Activated CD4-positive, alpha-beta T cell treated with anti-CD3 and anti-CD28 coated beads, Interleukin-2, Interleukin-6, amounts not matched to agents 100 ng/mL and 50 ng/mL, durations not matched to agents 16 hours and 8 hours (primary cell): ENCODE data around the gene DOCK9.

Experiments
- DNase-seq: peaks from one replicate; pipeline ENCODE4 v3.0.0-alpha.2; 2020

The DOCK9 gene

GRCh38 chr13:98883998-98884397 lies 93.9 kb downstream of the DOCK9 start:
- DNase-seq, result no peak

- DNase-seq, result no peak
Measured at GRCh38 chr13:98881390-98881789, 96.5 kb downstream of the DOCK9 start.

- no peak for DNase-seq
Measured at GRCh38 chr13:98880677-98881076, 97.2 kb downstream of the DOCK9 start.

- DNase-seq, result no peak
Measured at GRCh38 chr13:98879957-98880356, 97.9 kb downstream of the DOCK9 start.

GRCh38 chr13:98879127-98879520 lies 98.7 kb downstream of the DOCK9 start:
- DNase-seq, result no peak

GRCh38 chr13:98878486-98879126 lies 99.3 kb downstream of the DOCK9 start:
- no peak for DNase-seq

GRCh38 chr13:98877936-98878335 lies 99.9 kb downstream of the DOCK9 start:
- no peak for DNase-seq

- DNase-seq, result no peak
Measured at GRCh38 chr13:98877466-98877865, 100.4 kb downstream of the DOCK9 start.

- DNase-seq, result peak; percentile 10
Measured at GRCh38 chr13:98875146-98875729, 102.6 kb downstream of the DOCK9 start.

GRCh38 chr13:98874029-98874397 lies 103.9 kb downstream of the DOCK9 start:
- no peak for DNase-seq

- no peak for DNase-seq
Measured at GRCh38 chr13:98873377-98874028, 104.4 kb downstream of the DOCK9 start.

- DNase-seq, result no peak
Measured at GRCh38 chr13:98871727-98872126, 106.1 kb downstream of the DOCK9 start.

- DNase-seq, result peak; percentile 52
Measured at GRCh38 chr13:98869408-98870090, 108.3 kb downstream of the DOCK9 start.

GRCh38 chr13:98868932-98869331 lies 108.9 kb downstream of the DOCK9 start:
- no peak for DNase-seq

GRCh38 chr13:98866882-98867281 lies 111.0 kb downstream of the DOCK9 start:
- no peak for DNase-seq

- no peak for DNase-seq
Measured at GRCh38 chr13:98860491-98860890, 117.4 kb downstream of the DOCK9 start.

- no peak for DNase-seq
Measured at GRCh38 chr13:98858191-98858590, 119.7 kb downstream of the DOCK9 start.

- no peak for DNase-seq
Measured at GRCh38 chr13:98856983-98857382, 120.9 kb downstream of the DOCK9 start.

GRCh38 chr13:98854448-98854847 lies 123.4 kb downstream of the DOCK9 start:
- no peak for DNase-seq

GRCh38 chr13:98853771-98854221 lies 124.1 kb downstream of the DOCK9 start:
- peak; percentile 87 for DNase-seq

GRCh38 chr13:98851276-98851675 lies 126.6 kb downstream of the DOCK9 start:
- no peak for DNase-seq

- no peak for DNase-seq
Measured at GRCh38 chr13:98848746-98849145, 129.1 kb downstream of the DOCK9 start.

- DNase-seq, result no peak
Measured at GRCh38 chr13:98847780-98848179, 130.1 kb downstream of the DOCK9 start.

- no peak for DNase-seq
Measured at GRCh38 chr13:98846986-98847385, 130.9 kb downstream of the DOCK9 start.
